VCaP (cell line): ENCODE data around the gene KAT2A.
"Not testable (repeated sequence)": the region's sequence is repeated elsewhere in the genome, so short reads cannot be mapped to it uniquely, and the experiment has no call there.

Experiments
- H3K27ac ChIP-seq: fragments of 450-650 bp; 2 replicates; pipeline ENCODE4 v1.5.1; 2017
- CTCF ChIP-seq: fragments of 450-650 bp; conservative IDR thresholded peaks from 2 replicates; pipeline ENCODE4 v1.5.1; 2017; ENCODE audit warnings: mild to moderate bottlenecking, moderate library complexity

The KAT2A gene

GRCh38 chr17:42141382-42141781, 20.2 kb upstream of the KAT2A start:
- no peak overlapping the region for H3K27ac ChIP-seq
- TF ChIP-seq CTCF, result no peak

GRCh38 chr17:42140690-42141089, 19.5 kb upstream of the KAT2A start:
- H3K27ac ChIP-seq, result not testable (repeated sequence)

- no peak for TF ChIP-seq CTCF
- H3K27ac ChIP-seq, result no peak overlapping the region
Observed at GRCh38 chr17:42138749-42139492, 17.8 kb upstream of the KAT2A start.

- TF ChIP-seq CTCF, result no peak
- peak overlapping the region; percentile 83 for H3K27ac ChIP-seq
Observed at GRCh38 chr17:42136654-42137051, 15.5 kb upstream of the KAT2A start.

GRCh38 chr17:42135664-42136653, 14.8 kb upstream of the KAT2A start:
- no peak for TF ChIP-seq CTCF
- peak overlapping the region; percentile 83 for H3K27ac ChIP-seq

- H3K27ac ChIP-seq, result peak overlapping the region; percentile 83
- TF ChIP-seq CTCF, result no peak
Observed at GRCh38 chr17:42135151-42135550, 14.0 kb upstream of the KAT2A start.

- TF ChIP-seq CTCF, result no peak
- peak overlapping the region; percentile 83 for H3K27ac ChIP-seq
Observed at GRCh38 chr17:42133461-42134041, 12.4 kb upstream of the KAT2A start.
